GM12878 (cell line): Measurements from ENCODE around the gene PTPN2. TPM values are rescaled to one million over a fixed set of nuclear protein-coding genes. Genes with fewer than 3 reads are reported as not detected.

Experiments used
- ATAC-seq: fragments of 200-7000 bp; cut with Tn5 transposase; 3 replicates; pipeline ENCODE4 v1.9.1; 2020; ENCODE audit warnings: mild to moderate bottlenecking, moderate library complexity
- BruUV-seq: library from RNA; stranded (reverse); fragments of 400-500 nt; replicated peaks from 2 replicates; lab custom pipeline; 2021; lab: Mats Ljungman, UMichigan
- CTCF ChIA-PET: fragments of 300-600 bp; sonication (Branson Sonifier 250); formaldehyde crosslinking; extraction: SDS; loops from one replicate; lab custom pipeline; 2021; ENCODE audit warnings: inconsistent platforms; lab: Yijun Ruan, JAX
- POLR2A ChIA-PET: fragments of 350-600 bp; formaldehyde crosslinking; extraction: SDS; loops from one replicate; lab custom pipeline; 2021; ENCODE audit warnings: inconsistent platforms; lab: Charles Lee
- RAD21 ChIA-PET: fragments of 300-600 bp; sonication (Branson Sonifier 250); formaldehyde crosslinking; loops from one replicate; lab custom pipeline; 2023; ENCODE audit warnings: antibody characterized with exemption; ENCODE audit not compliant: unreplicated experiment; lab: Charles Lee
- SMC1A ChIA-PET: fragments of 300-600 bp; sonication (Branson Sonifier 250); formaldehyde crosslinking; loops from one replicate; lab custom pipeline; 2023; ENCODE audit not compliant: unreplicated experiment, uncharacterized antibody; lab: Charles Lee
- DNase-seq: peaks from one replicate; pipeline ENCODE4 v3.0.0-alpha.2; 2011; ENCODE audit warnings: low read depth, low spot score
- FAIRE-seq: peaks from 3 replicates; lab custom pipeline; 2011; peaks lifted over from hg19 to GRCh38; lab: Jason Lieb, UNC
- H2AFZ ChIP-seq: 2 replicates; pipeline ENCODE4 v1.6.0; 2011; ENCODE audit warnings: low read depth, low read length, control low read depth; ENCODE audit not compliant: control insufficient read depth
- H3K27ac ChIP-seq: 2 replicates; pipeline ENCODE4 v1.5.1; 2011; ENCODE audit warnings: control low read depth; ENCODE audit not compliant: control insufficient read depth, insufficient read depth
- H3K27me3 ChIP-seq, 2 experiments: replicated peaks in 1 of 2; 2 replicates each; pipeline versions ENCODE4 v1.6.0 to v1.6.1; 2011; ENCODE audit warnings: low read length in 1 of 2; ENCODE audit not compliant: control insufficient read depth in 2 of 2, insufficient read depth in 2 of 2
- H3K36me3 ChIP-seq, 2 experiments: 2 replicates each; pipeline ENCODE4 v1.5.1; 2011; ENCODE audit warnings: low read length in 1 of 2; ENCODE audit not compliant: control insufficient read depth in 2 of 2, insufficient read depth in 2 of 2
- H3K4me1 ChIP-seq: 2 replicates; pipeline ENCODE4 v1.6.1; 2011; ENCODE audit warnings: mild to moderate bottlenecking, low read length, moderate library complexity, mixed read lengths; ENCODE audit not compliant: control insufficient read depth, insufficient read depth
- H3K4me2 ChIP-seq: 2 replicates; pipeline ENCODE4 v1.6.0; 2011; ENCODE audit warnings: control low read depth; ENCODE audit not compliant: control insufficient read depth, insufficient read depth
- H3K4me3 ChIP-seq: fragments of 200-600 bp; sonication (generic); 2 replicates; pipeline ENCODE4 v1.5.1; 2016
- H3K79me2 ChIP-seq: 2 replicates; pipeline ENCODE4 v1.6.0; 2011; ENCODE audit warnings: low read length; ENCODE audit not compliant: control insufficient read depth, insufficient read depth
- H3K9ac ChIP-seq: 2 replicates; pipeline ENCODE4 v1.8.0; 2011; ENCODE audit warnings: low read length, control low read depth, mixed read lengths; ENCODE audit not compliant: control insufficient read depth, insufficient read depth
- H3K9me3 ChIP-seq: replicated peaks from 3 replicates; pipeline ENCODE4 v1.5.1; 2011; ENCODE audit warnings: mild to moderate bottlenecking, low read length; ENCODE audit not compliant: control insufficient read depth, insufficient read depth
- H4K20me1 ChIP-seq: 2 replicates; pipeline ENCODE4 v1.6.0; 2011; ENCODE audit not compliant: control insufficient read depth, insufficient read depth
- ATF3 ChIP-seq: IDR thresholded peaks from 2 replicates; pipeline ENCODE4 v1.6.1; 2011; ENCODE audit warnings: low read depth, mild to moderate bottlenecking, low read length, moderate library complexity, borderline replicate concordance; ENCODE audit errors: extremely low read depth
- BRCA1 ChIP-seq: IDR thresholded peaks from 2 replicates; pipeline ENCODE4 v1.6.1; 2011; ENCODE audit warnings: low read depth, low read length, improper control_type of control experiment
- CHD1 ChIP-seq: IDR thresholded peaks from 2 replicates; pipeline ENCODE4 v1.6.1; 2012; ENCODE audit warnings: low read depth, low read length, improper control_type of control experiment
- EGR1 ChIP-seq, 2 experiments: IDR thresholded peaks; 1 replicate in 1 of 2; 2 replicates in 1 of 2; pipeline ENCODE4 v1.6.1; 2011 to 2012; ENCODE audit warnings: low read depth in 2 of 2, low read length in 2 of 2, borderline replicate concordance in 1 of 2, mild to moderate bottlenecking in 1 of 2, moderate library complexity in 1 of 2
- ELK1 ChIP-seq: IDR thresholded peaks from 2 replicates; pipeline ENCODE4 v1.6.1; 2012; ENCODE audit warnings: low read depth, low read length, improper control_type of control experiment
- ESRRA ChIP-seq: IDR thresholded peaks from 2 replicates; pipeline ENCODE4 v1.6.1; 2012; ENCODE audit warnings: mild to moderate bottlenecking, low read length, improper control_type of control experiment
- FOXK2 ChIP-seq: fragments of 450-650 bp; IDR thresholded peaks from 2 replicates; pipeline ENCODE4 v1.6.1; 2017; ENCODE audit warnings: mild to moderate bottlenecking, moderate library complexity
- POLR2AphosphoS5 ChIP-seq: IDR thresholded peaks from 2 replicates; pipeline ENCODE4 v1.6.1; 2011; ENCODE audit warnings: mild to moderate bottlenecking, low read length, inconsistent platforms
- RB1 ChIP-seq: fragments of 450-650 bp; formaldehyde crosslinking; IDR thresholded peaks from 2 replicates; pipeline ENCODE4 v1.6.1; 2017; ENCODE audit warnings: mild to moderate bottlenecking, borderline replicate concordance
- REST ChIP-seq: IDR thresholded peaks from 2 replicates; pipeline ENCODE4 v1.6.1; 2012; ENCODE audit warnings: mild to moderate bottlenecking, low read depth, low read length
- SRF ChIP-seq, 2 experiments: IDR thresholded peaks; 2 replicates each; pipeline ENCODE4 v1.6.1; 2011; ENCODE audit warnings: low read depth in 2 of 2, low read length in 2 of 2, mild to moderate bottlenecking in 1 of 2, moderate library complexity in 1 of 2
- WGBS: methylation state at CpG from one replicate; pipeline ENCODE4 v1.1.6; 2016; ENCODE audit warnings: low lambda C conversion rate; ENCODE audit not compliant: insufficient replicate concordance, insufficient coverage; ENCODE audit errors: missing lambda C conversion rate; 5-methylcytosine and 5-hydroxymethylcytosine counted together
- in situ Hi-C: fragments of 300-500 bp; cut with MboI; formaldehyde crosslinking; loops from 9 replicates; pipeline ENCODE4 v1.14.3; 2018; ENCODE audit warnings: mixed read lengths
- intact Hi-C: fragments of 100-400 bp; cut with micrococcal nuclease; formaldehyde crosslinking; loops from one replicate; pipeline ENCODE4 v1.14.2; 2022; ENCODE audit not compliant: unreplicated experiment
- polyA plus RNA-seq, 11 experiments: library from polyadenylated mRNA; depleted of rRNA in 4 of 11; unstranded in 6 of 11; stranded (reverse) in 5 of 11; fragments of >200 nt; fragmentation: Nextera tagmentation in 4 of 11; fragmentation: Illumina TruSeq in 1 of 11; extraction: Ambion mirVana in 4 of 11; extraction: Trizol in 1 of 11; gene quantifications; 1 replicate in 1 of 11; 2 replicates in 10 of 11; pipeline versions ENCODE4 v1.2.1 to v1.2.3, GENCODE V29; 2011 to 2016; ENCODE audit warnings: inconsistent platforms in 2 of 11, missing spikeins in 2 of 11, low read depth in 1 of 11
- total RNA-seq, 4 experiments: library from RNA; depleted of rRNA in 3 of 4; stranded (reverse); fragments of >200 nt in 3 of 4; fragmentation: Illumina TruSeq in 1 of 4; extraction: Trizol in 1 of 4; gene quantifications; 2 replicates each; pipeline versions ENCODE4 v1.2.1 to v1.2.3, GENCODE V29; 2013 to 2021

Gene PTPN2
- total and polyA plus RNA-seq, 10 of the 15 experiments (the other 5 are each of a cell fraction or from before 2014, with no cell fraction given), result 46.5 to 86.7 (median 64.6) TPM

- H3K27ac ChIP-seq, result no peak overlapping the region
- no peaks in the 10 kb centered on the region for H4K20me1 ChIP-seq
- no peaks in the 10 kb centered on the region for H3K79me2 ChIP-seq
- CTCF ChIA-PET, result interaction anchor here (1.0 kb wide), 1 partner anchor 202 kb away, joined by 3 read pairs; no protein-coding TSS in a partner anchor
- H3K9ac ChIP-seq, result no peak overlapping the region
- H3K4me2 ChIP-seq, result no peak overlapping the region
- no peaks in the 10 kb centered on the region; a peak in 2 of 4 replicates for H3K27me3 ChIP-seq
- intact Hi-C loops, result no loop called here
- no peaks in the 10 kb centered on the region for H3K36me3 ChIP-seq
- WGBS, result 44% methylated on average over 5 of the region's 5 CpGs
- TF ChIP-seq ATF3 (no peak), SRF (IDR thresholded peaks at IDR 0.05; ENCODE audit: low read depth in 2 of 2, low read length in 2 of 2) (no peak), FOXK2 (no peak), ELK1 (no peak), BRCA1 (no peak), POLR2AphosphoS5 (no peak), REST (no peak), RB1 (no peak), CHD1 (no peak), EGR1 (IDR thresholded peaks at IDR 0.05; ENCODE audit: borderline replicate concordance in 1 of 2, low read depth in 2 of 2, low read length in 2 of 2) (no peak), ESRRA (no peak)
- TF ChIP-seq, all 136 proteins: peak for 0
- ATAC-seq (no peak), FAIRE-seq (no peak), DNase-seq (no peak)
- ChIA-PET RAD21 (no interaction called here), SMC1A (interaction anchor here (1.6 kb wide), 1 partner anchor 184 kb away, joined by 5 read pairs; no protein-coding TSS in a partner anchor), POLR2A (no interaction called here)
- H2AFZ ChIP-seq, result no peak overlapping the region
- BruUV-seq, result no TSS peak
- H3K4me3 ChIP-seq, result no peak overlapping the region
- no peaks in the 10 kb centered on the region for H3K9me3 ChIP-seq
- no peaks in the 10 kb centered on the region for H3K4me1 ChIP-seq
- in situ Hi-C loops, result no loop called here
Measured at GRCh38 chr18:12928641-12929040, 44.6 kb upstream of the PTPN2 start.
